Measurements from ENCODE around the gene EN1.
A peak's percentile ranks its signal among the peaks of the same experiment; 100 is the strongest.

The EN1 gene

GRCh38 chr2:118856978-118857676, 9.7 kb upstream of the EN1 start:
- H3K9me3 ChIP-seq (ENCODE audit: control insufficient read depth, low read length) = no peaks in the 10 kb centered on the region
- H3K27me3 ChIP-seq (replicated peaks; ENCODE audit: control insufficient read depth, insufficient read depth, low read length, poor library complexity, severe bottlenecking) = peaks cover 75% of the 10 kb centered on the region
- no peak overlapping the region for H3K27ac ChIP-seq (ENCODE audit: insufficient read depth, low read length, poor library complexity, severe bottlenecking)
- no peak for DNase-seq
- H3K36me3 ChIP-seq (ENCODE audit: control insufficient read depth, insufficient read depth, low read length) = no peaks in the 10 kb centered on the region
- H3K4me1 ChIP-seq (ENCODE audit: control insufficient read depth, insufficient read depth, low read length, poor library complexity, severe bottlenecking) = peaks cover 20% of the 10 kb centered on the region
- no peak overlapping the region for H3K4me3 ChIP-seq (ENCODE audit: insufficient read depth, low read depth, low read length, poor library complexity, severe bottlenecking)

DNA sequence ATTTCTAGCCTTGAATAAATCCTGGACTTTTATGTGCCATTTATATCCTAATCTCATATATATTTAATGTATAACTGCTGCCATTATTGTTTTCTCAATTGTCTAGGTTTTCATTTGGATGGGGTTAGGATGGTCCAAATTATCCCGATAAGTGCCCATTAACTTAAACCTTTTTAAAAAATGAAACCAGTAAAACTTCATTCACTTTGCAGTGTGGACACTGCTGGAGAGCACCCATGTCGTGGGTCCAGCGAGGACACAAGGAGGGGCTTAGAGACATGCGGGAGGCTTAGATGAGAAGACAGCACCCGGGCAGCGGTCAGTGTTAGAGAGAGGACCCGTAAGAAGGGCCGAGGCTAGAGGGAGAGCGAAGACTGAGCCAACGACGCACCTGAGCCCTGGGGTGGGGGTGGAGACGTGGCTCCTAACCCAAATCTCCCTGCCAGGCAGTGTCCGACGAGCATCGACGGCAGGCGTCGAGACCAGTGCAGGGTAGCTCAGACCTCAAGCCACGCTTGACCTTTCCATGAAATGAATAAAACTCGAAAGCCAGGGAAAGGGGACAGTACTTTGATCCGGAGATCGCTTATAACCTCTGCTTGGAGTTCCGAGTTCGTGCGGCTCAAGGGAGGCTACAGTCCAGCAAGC, 9.0 kb upstream of the EN1 start:
- no peak overlapping the region for H3K27ac ChIP-seq (ENCODE audit: insufficient read depth, low read length, poor library complexity, severe bottlenecking)
- H3K27me3 ChIP-seq (replicated peaks; ENCODE audit: control insufficient read depth, insufficient read depth, low read length, poor library complexity, severe bottlenecking) = peaks cover 73% of the 10 kb centered on the region
- no peaks in the 10 kb centered on the region for H3K36me3 ChIP-seq (ENCODE audit: control insufficient read depth, insufficient read depth, low read length)
- H3K9me3 ChIP-seq (ENCODE audit: control insufficient read depth, low read length) = no peaks in the 10 kb centered on the region
- peaks cover 20% of the 10 kb centered on the region for H3K4me1 ChIP-seq (ENCODE audit: control insufficient read depth, insufficient read depth, low read length, poor library complexity, severe bottlenecking)
- H3K4me3 ChIP-seq (ENCODE audit: insufficient read depth, low read depth, low read length, poor library complexity, severe bottlenecking) = peak overlapping the region; percentile 36
- DNase-seq = no peak

GRCh38 chr2:118855451-118856279, 8.2 kb upstream of the EN1 start:
- H3K4me1 ChIP-seq (ENCODE audit: control insufficient read depth, insufficient read depth, low read length, poor library complexity, severe bottlenecking) = peaks cover 20% of the 10 kb centered on the region
- H3K4me3 ChIP-seq (ENCODE audit: insufficient read depth, low read depth, low read length, poor library complexity, severe bottlenecking) = peak overlapping the region; percentile 36

DNA sequence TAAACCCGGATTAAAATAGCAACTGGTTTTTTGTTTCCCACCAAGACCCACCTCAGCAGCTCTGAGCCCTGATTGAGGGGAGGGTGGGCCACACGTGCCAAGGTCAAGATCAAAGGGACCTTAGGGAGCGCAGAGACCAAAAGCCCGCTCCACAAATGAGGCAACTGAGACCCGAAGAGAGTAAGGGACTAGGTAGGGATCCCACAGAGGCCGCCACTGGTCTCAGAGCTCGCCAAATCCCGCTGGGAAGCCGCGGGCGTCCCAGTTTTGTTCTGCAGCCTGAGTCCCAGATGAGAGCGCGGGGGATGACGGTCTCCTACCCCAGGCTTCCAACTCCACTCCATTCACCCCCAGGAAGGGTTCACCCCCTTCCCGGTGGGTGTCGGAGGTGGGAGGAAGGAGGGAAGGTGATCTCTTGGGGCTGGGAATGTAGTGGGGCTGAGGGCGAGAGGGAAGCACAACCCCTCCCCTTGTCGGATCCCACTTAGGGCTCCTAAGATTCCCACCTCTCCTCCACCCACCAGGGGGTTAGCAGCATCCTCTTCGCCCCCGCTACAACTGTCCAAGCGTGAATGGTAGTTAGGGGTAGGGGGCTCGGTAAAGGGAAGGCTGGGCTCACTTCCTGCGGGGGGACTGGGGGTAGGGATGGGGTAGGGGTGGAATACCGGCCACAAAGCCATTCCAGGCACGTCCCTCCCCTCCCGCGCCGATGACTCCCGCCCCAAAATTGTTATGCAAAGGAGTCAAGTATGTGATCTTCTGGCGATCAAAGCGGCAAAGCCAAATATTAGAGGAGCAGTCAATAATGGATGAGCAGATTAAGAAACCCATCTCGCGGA, 7.3 kb upstream of the EN1 start:
- DNase-seq = no peak
- Histone ChIP-seq H3K27ac (ENCODE audit: insufficient read depth, low read length, poor library complexity, severe bottlenecking) (no peak overlapping the region), H3K4me1 (ENCODE audit: control insufficient read depth, insufficient read depth, low read length, poor library complexity, severe bottlenecking) (peaks cover 20% of the 10 kb centered on the region), H3K36me3 (ENCODE audit: control insufficient read depth, insufficient read depth, low read length) (no peaks in the 10 kb centered on the region), H3K4me3 (ENCODE audit: insufficient read depth, low read depth, low read length, poor library complexity, severe bottlenecking) (no peak overlapping the region), H3K9me3 (ENCODE audit: control insufficient read depth, low read length) (no peaks in the 10 kb centered on the region), H3K27me3 (replicated peaks; ENCODE audit: control insufficient read depth, insufficient read depth, low read length, poor library complexity, severe bottlenecking) (peaks cover 78% of the 10 kb centered on the region)

More at GRCh38 chr2:118855451-118856279, 8.2 kb upstream of the EN1 start:
- Histone ChIP-seq H3K27ac (ENCODE audit: insufficient read depth, low read length, poor library complexity, severe bottlenecking) (no peak overlapping the region), H3K27me3 (replicated peaks; ENCODE audit: control insufficient read depth, insufficient read depth, low read length, poor library complexity, severe bottlenecking) (peaks cover 72% of the 10 kb centered on the region), H3K36me3 (ENCODE audit: control insufficient read depth, insufficient read depth, low read length) (no peaks in the 10 kb centered on the region), H3K9me3 (ENCODE audit: control insufficient read depth, low read length) (no peaks in the 10 kb centered on the region)
- peak; percentile 45 to 61 (median 56) for DNase-seq

GRCh38 chr2:118853651-118854291, 6.3 kb upstream of the EN1 start:
- Histone ChIP-seq H3K27me3 (replicated peaks; ENCODE audit: control insufficient read depth, insufficient read depth, low read length, poor library complexity, severe bottlenecking) (peaks cover 77% of the 10 kb centered on the region), H3K9me3 (ENCODE audit: control insufficient read depth, low read length) (no peaks in the 10 kb centered on the region), H3K4me1 (ENCODE audit: control insufficient read depth, insufficient read depth, low read length, poor library complexity, severe bottlenecking) (peaks cover 20% of the 10 kb centered on the region), H3K4me3 (ENCODE audit: insufficient read depth, low read depth, low read length, poor library complexity, severe bottlenecking) (no peak overlapping the region), H3K36me3 (ENCODE audit: control insufficient read depth, insufficient read depth, low read length) (no peaks in the 10 kb centered on the region), H3K27ac (ENCODE audit: insufficient read depth, low read length, poor library complexity, severe bottlenecking) (no peak overlapping the region)
- no peak for DNase-seq

DNA sequence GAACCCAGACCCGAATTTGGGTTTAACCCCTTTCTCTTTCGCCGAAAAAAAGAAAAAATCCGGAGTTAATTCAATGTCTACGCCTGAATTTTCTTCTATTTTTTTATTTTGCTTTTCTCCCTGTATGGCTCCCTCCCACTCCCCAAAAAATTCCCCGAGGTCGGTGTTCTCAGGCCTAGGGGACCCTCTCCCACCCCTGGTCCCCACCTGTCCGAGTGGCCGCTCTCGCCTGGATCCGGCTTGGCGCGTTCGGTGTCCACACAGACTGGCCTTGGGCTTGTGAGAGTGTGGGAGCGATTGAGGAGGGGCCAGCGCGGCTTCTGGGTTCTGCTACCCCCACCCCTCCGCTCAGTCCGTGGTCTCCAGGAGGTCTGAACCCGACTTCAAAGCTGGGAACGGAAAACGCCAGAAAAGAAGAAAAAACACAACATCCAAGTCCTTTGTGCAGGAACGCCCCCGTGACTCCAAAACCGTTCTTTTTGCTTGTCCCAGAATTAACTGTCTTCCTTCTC, 5.7 kb upstream of the EN1 start:
- H3K9me3 ChIP-seq (ENCODE audit: control insufficient read depth, low read length) = no peaks in the 10 kb centered on the region
- peaks cover 76% of the 10 kb centered on the region for H3K27me3 ChIP-seq (replicated peaks; ENCODE audit: control insufficient read depth, insufficient read depth, low read length, poor library complexity, severe bottlenecking)

DNA sequence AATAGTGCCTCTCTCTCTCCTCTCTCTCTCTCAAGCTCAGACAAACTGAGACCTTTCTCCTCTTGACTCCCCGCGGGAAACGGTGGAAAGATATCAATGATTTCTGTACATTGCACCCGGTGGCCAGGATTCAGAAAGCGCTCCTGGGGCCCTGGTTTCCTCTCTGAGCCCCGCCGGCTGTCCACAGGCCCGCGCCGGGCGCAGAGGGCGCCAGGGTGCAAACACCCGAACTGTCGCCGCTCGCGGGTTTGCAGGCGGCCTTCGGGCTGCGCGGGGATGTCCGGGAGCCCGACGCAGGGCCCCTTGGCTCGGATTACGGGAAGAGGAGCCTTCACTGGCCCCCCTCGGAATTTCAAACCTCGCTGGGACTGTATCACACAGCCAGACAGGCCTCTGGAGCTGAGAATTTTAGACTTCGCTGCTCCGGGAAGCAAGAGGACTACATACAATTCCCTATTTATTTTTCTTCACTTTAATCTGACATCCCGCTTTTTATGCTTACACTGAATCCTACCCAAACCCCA, 5.2 kb upstream of the EN1 start:
- Histone ChIP-seq H3K36me3 (ENCODE audit: control insufficient read depth, insufficient read depth, low read length) (no peaks in the 10 kb centered on the region), H3K27me3 (replicated peaks; ENCODE audit: control insufficient read depth, insufficient read depth, low read length, poor library complexity, severe bottlenecking) (peaks cover 76% of the 10 kb centered on the region), H3K27ac (ENCODE audit: insufficient read depth, low read length, poor library complexity, severe bottlenecking) (no peak overlapping the region), H3K9me3 (ENCODE audit: control insufficient read depth, low read length) (no peaks in the 10 kb centered on the region), H3K4me1 (ENCODE audit: control insufficient read depth, insufficient read depth, low read length, poor library complexity, severe bottlenecking) (peaks cover 21% of the 10 kb centered on the region), H3K4me3 (ENCODE audit: insufficient read depth, low read depth, low read length, poor library complexity, severe bottlenecking) (no peak overlapping the region)
- no peak for DNase-seq

More for the DNA sequence above, 5.7 kb upstream of the EN1 start:
- Histone ChIP-seq H3K36me3 (ENCODE audit: control insufficient read depth, insufficient read depth, low read length) (no peaks in the 10 kb centered on the region), H3K4me3 (ENCODE audit: insufficient read depth, low read depth, low read length, poor library complexity, severe bottlenecking) (no peak overlapping the region), H3K4me1 (ENCODE audit: control insufficient read depth, insufficient read depth, low read length, poor library complexity, severe bottlenecking) (peaks cover 16% of the 10 kb centered on the region), H3K27ac (ENCODE audit: insufficient read depth, low read length, poor library complexity, severe bottlenecking) (no peak overlapping the region)
- no peak for DNase-seq

- Histone ChIP-seq H3K36me3 (ENCODE audit: control insufficient read depth, insufficient read depth, low read length) (no peaks in the 10 kb centered on the region), H3K4me3 (ENCODE audit: insufficient read depth, low read depth, low read length, poor library complexity, severe bottlenecking) (no peak overlapping the region), H3K9me3 (ENCODE audit: control insufficient read depth, low read length) (no peaks in the 10 kb centered on the region), H3K27ac (ENCODE audit: insufficient read depth, low read length, poor library complexity, severe bottlenecking) (no peak overlapping the region), H3K27me3 (replicated peaks; ENCODE audit: control insufficient read depth, insufficient read depth, low read length, poor library complexity, severe bottlenecking) (peaks cover 74% of the 10 kb centered on the region), H3K4me1 (ENCODE audit: control insufficient read depth, insufficient read depth, low read length, poor library complexity, severe bottlenecking) (peaks cover 20% of the 10 kb centered on the region)
- DNase-seq = no peak
These were observed 4.2 kb upstream of the EN1 start for GRCh38 chr2:118851650-118852049.

GRCh38 chr2:118850901-118851415, 3.5 kb upstream of the EN1 start:
- Histone ChIP-seq H3K36me3 (ENCODE audit: control insufficient read depth, insufficient read depth, low read length) (no peaks in the 10 kb centered on the region), H3K4me3 (ENCODE audit: insufficient read depth, low read depth, low read length, poor library complexity, severe bottlenecking) (no peak overlapping the region), H3K4me1 (ENCODE audit: control insufficient read depth, insufficient read depth, low read length, poor library complexity, severe bottlenecking) (peaks cover 17% of the 10 kb centered on the region), H3K9me3 (ENCODE audit: control insufficient read depth, low read length) (no peaks in the 10 kb centered on the region), H3K27me3 (replicated peaks; ENCODE audit: control insufficient read depth, insufficient read depth, low read length, poor library complexity, severe bottlenecking) (peaks cover 69% of the 10 kb centered on the region), H3K27ac (ENCODE audit: insufficient read depth, low read length, poor library complexity, severe bottlenecking) (no peak overlapping the region)
- no peak for DNase-seq

All from effector memory CD4-positive, alpha-beta T cell (primary cell).